Measurements from ENCODE around the gene ZBTB16. TPM values are rescaled to one million over a fixed set of nuclear protein-coding genes. Genes with fewer than 3 reads are reported as not detected.

Gene ZBTB16
- total and polyA plus RNA-seq, 10 donors, result 1.5 to 85.6 (median 42.1) TPM

GRCh38 chr11:114172055-114172861, 112.7 kb downstream of the ZBTB16 start:
- Histone ChIP-seq H3K36me3 (peaks cover 0 to 8% (median 0%) of the 10 kb centered on the region in 6 donors), H3K4me1 (peaks cover 53 to 100% (median 84%) of the 10 kb centered on the region in 6 donors), H3K4me3 (peak overlapping the region in 2 of 8 donors; percentile 4 to 35), H3K9me3 (no peaks in the 10 kb centered on the region), H3K27ac (peak overlapping the region; percentile 74 to 94 (median 89)), H3K27me3 (replicated peaks in 1 of 7) (no peaks in the 10 kb centered on the region)
- no peak for DNase-seq
- intact Hi-C loops (cut with DNase I; ENCODE audit: low total_unique reads), result no loop called here
- TF ChIP-seq POLR2AphosphoS5 (IDR thresholded peaks at IDR 0.05) (peak in 1 of 3 donors; percentile 32), CTCF (IDR thresholded peaks at IDR 0.05 in 8 of 11, conservative IDR thresholded peaks at IDR 0.05 in 3 of 11) (no peak), POLR2A (IDR thresholded peaks at IDR 0.05) (peak in 1 of 3 donors; percentile 17)
- WGBS, 5 donors, result 49 to 60% (median 59%) methylated on average over 14 of the region's 14 CpGs

GRCh38 chr11:114172871-114173444, 113.4 kb downstream of the ZBTB16 start:
- H3K4me3 ChIP-seq, result peak overlapping the region in 1 of 8 donors; percentile 35
- TF ChIP-seq POLR2AphosphoS5 (IDR thresholded peaks at IDR 0.05), result peak in 2 of 3 donors; percentile 22 to 34
- TF ChIP-seq CTCF (IDR thresholded peaks at IDR 0.05 in 8 of 11, conservative IDR thresholded peaks at IDR 0.05 in 3 of 11), result no peak
- no peaks in the 10 kb centered on the region for H3K9me3 ChIP-seq
- intact Hi-C loops (cut with DNase I; ENCODE audit: low total_unique reads), result no loop called here
- no peaks in the 10 kb centered on the region for H3K27me3 ChIP-seq (replicated peaks in 1 of 7)
- peak overlapping the region; percentile 74 to 94 (median 89) for H3K27ac ChIP-seq
- DNase-seq, result no peak
- WGBS, 5 donors, result 46 to 60% (median 57%) methylated on average over 8 of the region's 8 CpGs
- H3K4me1 ChIP-seq, result peaks cover 46 to 100% (median 84%) of the 10 kb centered on the region in 6 donors
- H3K36me3 ChIP-seq, result peaks cover 0 to 8% (median 0%) of the 10 kb centered on the region in 6 donors

GRCh38 chr11:114173843-114174242, 114.3 kb downstream of the ZBTB16 start:
- TF ChIP-seq POLR2AphosphoS5 (IDR thresholded peaks at IDR 0.05), result no peak
- TF ChIP-seq CTCF (IDR thresholded peaks at IDR 0.05 in 8 of 11, conservative IDR thresholded peaks at IDR 0.05 in 3 of 11), result no peak
- no peak for TF ChIP-seq POLR2A (IDR thresholded peaks at IDR 0.05)
- intact Hi-C loops (cut with DNase I; ENCODE audit: low total_unique reads), result no loop called here
- peak overlapping the region in 5 of 8 donors; percentile 89 to 94 (median 91) for H3K27ac ChIP-seq
- no peak overlapping the region for H3K4me3 ChIP-seq
- H3K36me3 ChIP-seq, result peaks cover 0 to 8% (median 0%) of the 10 kb centered on the region in 6 donors
- no peaks in the 10 kb centered on the region for H3K9me3 ChIP-seq
- H3K4me1 ChIP-seq, result peaks cover 45 to 100% (median 84%) of the 10 kb centered on the region in 6 donors
- H3K27me3 ChIP-seq (replicated peaks in 1 of 7), result no peaks in the 10 kb centered on the region
- WGBS, 5 donors, result 81 to 89% (median 88%) methylated on average over 5 of the region's 5 CpGs
- no peak for DNase-seq

Measured in spleen (tissue), 11 donors.